SW 1271 (cell line): ENCODE results near the gene ZC3H12C.
"Not testable (repeated sequence)": the region's sequence is repeated elsewhere in the genome, so short reads cannot be mapped to it uniquely, and the experiment has no call there.

Experiments
- DNase-seq, 2 experiments: peaks; one replicate each; lab custom pipeline; 2025; lab: John Stamatoyannopoulos, UW

The ZC3H12C gene

DNA sequence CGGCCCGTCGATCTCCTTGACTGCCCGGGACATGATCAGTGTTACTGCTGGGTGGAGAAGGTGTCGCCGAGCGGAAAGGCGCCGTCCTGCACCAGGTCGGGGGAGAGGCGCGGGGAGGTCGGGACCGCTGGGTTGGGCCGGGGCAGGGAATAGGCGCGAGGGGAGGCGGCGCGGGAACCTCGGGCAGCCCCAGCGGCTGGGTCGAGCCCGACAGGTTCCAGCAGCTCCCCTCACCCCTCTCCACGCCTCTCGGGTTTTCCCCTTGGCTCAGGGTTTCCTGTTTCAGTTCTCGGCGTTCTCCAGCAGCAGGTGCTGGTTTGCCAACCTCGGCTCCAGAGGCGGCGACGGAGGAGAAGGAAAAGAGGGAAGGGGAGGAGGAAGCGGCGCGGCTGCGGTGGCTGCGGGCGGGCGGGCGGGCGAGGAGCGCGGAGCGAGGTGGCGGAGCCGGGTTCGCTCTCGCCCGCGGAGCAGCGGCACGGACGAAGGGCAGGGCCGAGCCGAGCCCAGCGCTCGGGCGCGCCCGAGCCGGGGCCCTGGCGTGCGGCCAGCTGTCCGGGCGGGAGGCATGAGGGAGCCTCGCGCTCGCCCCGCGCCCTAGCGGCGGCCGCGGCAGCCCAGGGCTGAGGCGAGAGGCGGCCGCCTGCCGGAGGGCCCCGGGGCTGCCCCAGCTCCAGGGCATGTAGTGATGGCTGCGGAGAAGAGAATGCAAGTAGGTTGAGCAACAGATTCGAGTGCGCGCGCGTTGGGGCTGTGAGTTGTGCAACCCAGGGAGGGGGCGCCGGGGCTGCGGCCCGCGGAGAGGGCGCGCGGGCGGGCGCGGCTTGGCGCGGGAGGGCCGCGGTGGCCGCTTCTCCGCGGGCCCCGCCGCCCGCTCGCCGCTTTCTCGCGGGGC lies at the start of gene ZC3H12C:
ZC3H12C (plus strand) TSS at position 878 of the 892 bp plus-strand sequence. CDS start 20 bp downstream, outside the sequence.
- peak; percentile 94 to 97 for DNase-seq

- no peak for DNase-seq
Observed at GRCh38 chr11:110044226-110044968, 48.8 kb upstream of the ZC3H12C start.

- no peak for DNase-seq
Observed at GRCh38 chr11:110046775-110047380, 46.3 kb upstream of the ZC3H12C start.

DNA sequence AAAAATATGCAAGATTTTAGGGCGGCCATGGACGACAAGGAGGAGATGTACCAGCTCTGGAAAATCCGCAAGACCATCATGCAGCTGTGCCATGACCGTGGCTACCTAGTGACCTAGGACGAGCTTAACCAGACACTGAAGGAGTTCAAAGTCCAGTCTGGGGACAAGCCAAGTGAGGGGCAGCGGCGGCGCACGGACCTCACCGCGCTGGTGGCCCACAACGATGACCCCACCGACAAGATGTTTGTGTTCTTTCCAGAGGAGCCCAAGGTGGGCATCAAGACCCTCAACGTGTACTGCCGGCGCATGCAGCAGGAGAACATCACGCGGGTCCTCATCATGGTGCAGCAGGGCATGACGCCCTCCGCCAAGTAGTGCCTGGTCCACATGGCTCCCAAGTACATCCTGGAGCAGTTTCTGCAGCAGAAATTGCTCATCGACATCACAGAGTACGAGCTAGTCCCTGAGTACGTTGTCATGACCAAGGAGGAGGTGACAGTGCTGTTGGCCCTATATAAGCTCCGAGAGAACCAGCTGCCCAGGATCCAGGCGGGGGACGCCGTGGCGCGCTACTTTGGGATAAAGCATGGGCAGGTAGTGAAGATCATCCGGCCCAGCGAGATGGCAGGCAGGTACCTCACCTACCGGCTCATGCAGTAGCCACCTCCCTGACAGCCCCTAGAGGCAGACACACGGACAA lies 43.5 kb upstream of the ZC3H12C start:
- no peak for DNase-seq

DNA sequence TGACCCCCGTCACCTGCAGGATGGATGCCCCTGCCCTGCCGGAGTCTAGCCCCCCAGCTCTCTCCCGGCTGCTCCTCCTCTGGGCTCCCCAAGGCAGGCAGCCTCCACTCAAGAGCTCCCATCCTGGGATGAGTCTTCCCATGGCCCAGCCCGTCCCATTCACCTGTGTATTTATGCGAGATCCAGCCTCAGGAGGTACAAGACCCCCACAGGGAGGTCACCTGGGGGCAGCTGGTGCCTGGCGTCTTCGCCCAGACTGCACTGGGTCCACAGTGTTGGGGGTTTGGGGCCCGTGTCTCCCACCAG lies 43.0 kb upstream of the ZC3H12C start:
- DNase-seq, result no peak

GRCh38 chr11:110053848-110054414 lies 39.3 kb upstream of the ZC3H12C start:
- no peak for DNase-seq

GRCh38 chr11:110056956-110057355 lies 36.2 kb upstream of the ZC3H12C start:
- no peak for DNase-seq

GRCh38 chr11:110059706-110060463 lies 33.3 kb upstream of the ZC3H12C start:
- DNase-seq, result peak in 1 of 2 experiments; percentile 55

- DNase-seq, result no peak
Observed at GRCh38 chr11:110061296-110061695, 31.9 kb upstream of the ZC3H12C start.

DNA sequence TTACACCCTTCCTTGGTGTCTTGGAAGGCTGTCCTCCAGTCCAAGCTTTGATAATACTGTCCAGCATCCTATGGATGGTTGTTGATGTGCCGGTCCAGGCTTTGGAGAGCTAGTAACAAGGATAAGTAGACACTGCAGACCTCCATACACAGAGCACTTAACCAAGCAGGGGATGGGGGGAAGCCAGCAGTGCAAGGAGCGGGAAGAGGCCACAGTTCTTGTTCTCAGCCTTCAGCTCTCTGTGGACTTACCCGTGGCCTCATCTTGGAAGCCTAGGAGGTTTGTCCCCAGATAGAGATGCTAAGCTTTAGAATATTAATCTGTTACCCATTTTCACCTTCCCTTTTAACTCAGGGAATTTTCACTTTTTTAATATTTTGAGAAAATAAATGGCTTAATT lies 30.9 kb upstream of the ZC3H12C start:
- DNase-seq, result no peak

DNA sequence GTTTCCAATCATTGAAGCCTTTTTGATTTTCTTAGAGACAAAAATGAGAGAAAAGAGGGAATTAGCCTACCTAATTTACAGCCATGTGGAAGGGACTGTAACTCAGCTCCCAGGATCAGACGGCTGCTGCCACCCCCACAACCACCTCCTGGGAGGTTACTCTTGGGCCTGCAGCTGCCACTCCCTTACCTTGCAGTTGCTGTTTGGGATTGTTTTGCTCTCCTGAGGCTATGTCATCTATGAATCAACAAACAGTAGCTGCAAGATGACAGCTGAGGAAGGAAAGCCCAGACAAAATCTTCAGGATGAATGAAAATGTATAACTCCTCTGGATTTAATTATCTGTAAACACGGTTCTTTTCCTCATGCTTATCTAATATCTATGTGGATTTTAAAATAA lies 28.0 kb upstream of the ZC3H12C start:
- no peak for DNase-seq

DNA sequence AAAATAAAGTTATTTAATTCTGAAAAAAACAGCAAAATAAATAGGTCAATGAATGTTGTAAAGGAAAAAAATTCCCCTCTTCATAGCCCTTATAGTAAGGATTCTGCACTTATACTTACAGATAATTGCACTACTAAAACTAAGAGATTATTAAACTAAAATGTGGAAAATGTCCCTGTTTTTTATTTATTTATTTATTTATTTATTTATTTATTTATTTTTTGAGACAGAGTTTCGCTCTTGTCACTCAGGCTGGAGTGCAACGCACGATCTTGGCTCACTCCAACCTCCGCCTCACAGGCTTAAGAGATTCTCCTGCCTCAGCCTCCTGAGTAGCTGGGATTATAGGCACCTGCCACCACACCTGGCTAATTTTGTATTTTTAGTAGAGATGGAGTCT lies 25.2 kb upstream of the ZC3H12C start:
- not testable (repeated sequence) for DNase-seq

DNA sequence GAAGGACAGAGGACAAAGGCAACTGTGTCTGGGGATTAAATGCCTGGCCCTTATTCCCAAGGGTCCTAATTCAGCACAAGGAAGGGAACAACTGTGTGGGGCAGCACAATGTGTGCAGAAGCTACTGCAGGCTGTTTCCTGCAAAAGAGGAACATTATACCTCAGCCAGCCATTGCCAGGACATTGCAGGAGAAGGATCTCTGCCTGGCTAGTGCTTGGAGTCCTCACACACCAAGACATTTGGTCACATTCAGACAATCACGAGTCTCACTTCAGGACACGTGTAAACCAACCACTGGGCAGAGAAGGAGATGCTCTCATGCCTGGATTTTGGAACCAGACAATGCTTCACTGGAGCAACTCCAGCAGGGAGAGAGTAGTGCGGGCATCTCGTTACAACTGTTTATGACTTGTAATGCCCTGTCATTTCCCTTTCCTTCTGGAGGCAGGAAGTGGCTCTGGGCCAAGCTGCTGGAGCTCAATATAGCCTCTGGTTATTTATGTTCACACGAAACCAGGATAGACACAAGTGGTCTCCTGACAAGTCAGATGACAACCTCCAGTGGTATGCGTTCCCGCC lies 23.9 kb upstream of the ZC3H12C start:
- peak; percentile 50 to 87 for DNase-seq

- no peak for DNase-seq
Observed at GRCh38 chr11:110070176-110070575, 23.0 kb upstream of the ZC3H12C start.

GRCh38 chr11:110071197-110071596 lies 22.0 kb upstream of the ZC3H12C start:
- DNase-seq, result no peak

DNA sequence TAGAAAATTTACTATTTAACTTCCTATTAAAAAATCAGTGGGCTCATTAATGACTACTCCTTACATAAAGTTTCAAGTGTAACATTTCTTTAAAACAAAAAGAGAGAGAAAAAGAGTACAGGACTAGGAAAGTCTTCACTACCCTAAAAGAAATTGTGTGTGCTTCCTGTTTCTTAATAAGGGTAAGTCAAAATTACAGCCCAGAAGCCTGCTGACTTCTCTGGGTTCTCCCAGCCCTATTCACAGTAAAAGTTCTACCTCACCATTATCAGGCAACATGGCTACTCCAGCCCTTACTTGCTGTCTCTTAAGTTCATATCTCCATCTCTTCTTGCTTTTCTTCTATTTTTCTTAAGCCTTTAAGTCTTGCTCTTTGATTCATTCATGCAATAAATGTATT lies 20.3 kb upstream of the ZC3H12C start:
- no peak for DNase-seq

GRCh38 chr11:110074499-110074898 lies 18.7 kb upstream of the ZC3H12C start:
- no peak for DNase-seq

DNA sequence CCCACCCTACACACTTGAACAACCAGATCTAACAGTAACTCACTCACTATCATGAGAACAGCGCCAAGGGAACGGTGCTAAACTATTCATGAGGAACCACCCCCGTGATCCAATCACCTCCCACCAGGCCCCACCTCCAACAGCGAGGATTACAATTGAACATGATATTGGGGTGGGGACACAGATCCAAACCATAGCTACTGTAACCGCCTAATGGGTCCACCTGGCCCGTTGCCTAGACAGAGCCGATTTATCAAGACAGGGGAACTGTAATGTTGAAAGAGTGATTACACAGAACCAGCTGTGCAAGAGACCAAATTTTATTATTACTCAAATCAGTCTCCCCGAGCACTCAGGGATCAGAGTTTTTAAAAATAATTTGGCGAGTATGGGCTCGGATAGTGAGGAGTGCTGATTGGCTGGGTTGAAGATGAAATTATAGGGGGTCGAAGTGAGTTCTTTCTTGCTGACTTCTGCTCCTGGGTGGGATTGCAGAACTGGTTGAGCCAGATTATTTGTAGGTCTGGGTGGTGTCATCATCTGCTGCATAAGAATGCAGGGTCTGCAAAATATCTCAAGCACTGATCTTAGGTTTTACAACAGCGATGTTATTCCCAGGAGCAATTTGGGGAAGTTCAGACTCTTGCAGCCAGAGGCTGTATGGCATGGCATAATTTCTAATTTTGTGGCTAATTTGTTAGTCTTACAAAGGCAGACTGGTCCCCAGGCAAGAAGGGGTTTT lies 17.9 kb upstream of the ZC3H12C start:
- DNase-seq, result no peak

- no peak for DNase-seq
Observed at GRCh38 chr11:110075847-110076208, 17.4 kb upstream of the ZC3H12C start.

DNA sequence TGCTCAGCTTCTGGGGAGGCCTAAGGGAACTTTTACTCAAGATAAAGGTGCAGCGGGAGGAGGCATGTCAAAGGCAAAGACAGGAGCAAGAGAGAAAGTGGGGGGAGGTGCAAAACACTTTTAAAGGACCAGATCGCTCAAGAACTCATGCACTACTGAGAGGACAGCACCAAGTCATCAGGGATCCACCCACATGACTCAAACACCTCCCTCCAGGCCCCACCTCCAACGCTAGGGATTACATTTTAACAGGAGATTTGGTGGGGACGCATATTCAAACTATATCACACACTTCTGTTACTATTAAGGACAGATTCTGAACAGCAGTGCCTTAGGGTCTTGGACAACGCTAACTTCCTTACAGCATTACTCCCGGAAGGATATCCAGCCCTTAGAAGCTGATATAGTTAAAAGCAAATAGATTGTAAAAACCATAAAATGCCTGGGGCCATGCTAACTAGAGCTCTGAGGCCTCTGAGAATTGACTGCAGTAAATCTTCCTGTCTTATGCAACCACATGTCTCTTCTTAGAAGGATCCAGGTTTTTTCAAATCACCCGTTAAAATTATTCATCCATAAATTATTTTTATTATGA lies 16.7 kb upstream of the ZC3H12C start:
- DNase-seq, result no peak
